Kidney epithelial cell (primary cell): ENCODE results near the gene PDE6C. TPM values are rescaled to one million over a fixed set of nuclear protein-coding genes. Genes with fewer than 3 reads are reported as not detected.

ENCODE experiments used
- DNase-seq: peaks from one replicate; pipeline ENCODE4 v3.0.0-alpha.2; 2010; ENCODE audit warnings: low read depth
- H3K27me3 ChIP-seq: 2 replicates; pipeline ENCODE4 v1.6.0; 2011; ENCODE audit warnings: low read length; ENCODE audit not compliant: control insufficient read depth, insufficient read depth
- H3K36me3 ChIP-seq: 2 replicates; pipeline ENCODE4 v1.5.1; 2011; ENCODE audit warnings: low read length; ENCODE audit not compliant: control insufficient read depth, insufficient read depth
- H3K4me3 ChIP-seq: 2 replicates; pipeline ENCODE4 v1.5.1; 2011; ENCODE audit warnings: low read depth, mild to moderate bottlenecking, control low read depth, low read length
- CTCF ChIP-seq: IDR thresholded peaks from 2 replicates; pipeline ENCODE4 v1.5.1; 2011; ENCODE audit warnings: mild to moderate bottlenecking, moderate library complexity, low read length, control low read depth, inconsistent platforms; ENCODE audit not compliant: insufficient read depth, poor library complexity, severe bottlenecking
- total RNA-seq: library from RNA; depleted of rRNA; stranded (reverse); fragments of >200 nt; gene quantifications from 2 replicates; pipeline ENCODE4 v1.2.3, GENCODE V29; 2015

The PDE6C gene
- total RNA-seq, 1 donor from 2014 or later, result not detected

GRCh38 chr10:93697207-93697606 lies 84.9 kb downstream of the PDE6C start:
- no peaks in the 10 kb centered on the region for H3K36me3 ChIP-seq

GRCh38 chr10:93701866-93702209 lies 89.5 kb downstream of the PDE6C start:
- no peak for TF ChIP-seq CTCF
- no peaks in the 10 kb centered on the region for H3K27me3 ChIP-seq
- H3K36me3 ChIP-seq, result no peaks in the 10 kb centered on the region
- no peak for DNase-seq
- peak overlapping the region; percentile 66 for H3K4me3 ChIP-seq

More at GRCh38 chr10:93697207-93697606, 84.9 kb downstream of the PDE6C start:
- Histone ChIP-seq H3K27me3 (no peaks in the 10 kb centered on the region), H3K4me3 (no peak overlapping the region)
- DNase-seq, result no peak
- no peak for TF ChIP-seq CTCF

- H3K36me3 ChIP-seq, result no peaks in the 10 kb centered on the region
- H3K4me3 ChIP-seq, result peak within 1 kb of the TSS; percentile 66
- peak; percentile 37 for DNase-seq
- no peaks in the 10 kb centered on the region for H3K27me3 ChIP-seq
- TF ChIP-seq CTCF, result peak; percentile 43
These were observed 90.1 kb downstream of the PDE6C start, which contains the start of gene FRA10AC1 for GRCh38 chr10:93702210-93703001. FRA10AC1 (minus strand) TSS chr10:93702592; CDS start chr10:93700106, 2,486 bp downstream.

GRCh38 chr10:93703066-93703465 lies 90.7 kb downstream of the PDE6C start:
- no peak for TF ChIP-seq CTCF
- DNase-seq, result no peak
- peak overlapping the region; percentile 66 for H3K4me3 ChIP-seq
- H3K27me3 ChIP-seq, result no peaks in the 10 kb centered on the region
- no peaks in the 10 kb centered on the region for H3K36me3 ChIP-seq

- DNase-seq, result no peak
- Histone ChIP-seq H3K27me3 (no peaks in the 10 kb centered on the region), H3K36me3 (no peaks in the 10 kb centered on the region), H3K4me3 (no peak overlapping the region)
- no peak for TF ChIP-seq CTCF
These were observed 91.5 kb downstream of the PDE6C start for GRCh38 chr10:93703841-93704240.

GRCh38 chr10:93704451-93704850 lies 92.1 kb downstream of the PDE6C start:
- no peak for TF ChIP-seq CTCF
- no peaks in the 10 kb centered on the region for H3K36me3 ChIP-seq
- H3K27me3 ChIP-seq, result no peaks in the 10 kb centered on the region
- H3K4me3 ChIP-seq, result no peak overlapping the region
- no peak for DNase-seq
